Esophagus muscularis mucosa (tissue), 4 donors: ENCODE measurements around the gene BEST1. TPM values are rescaled to one million over a fixed set of nuclear protein-coding genes. Genes with fewer than 3 reads are reported as not detected.
A peak's percentile ranks its signal among the peaks of the same experiment; 100 is the strongest.

Source experiments
- DNase-seq: peaks from one replicate; pipeline ENCODE4 v3.0.0-alpha.2; 2017; ENCODE audit errors: extremely low spot score
- H3K27ac ChIP-seq, 4 donors: fragments of 200-600 bp; sonication (generic); replicated peaks in 1 of 4; 1 replicate in 3 of 4; 2 replicates in 1 of 4; pipeline ENCODE4 v1.5.1; 2016 to 2019; ENCODE audit warnings: mild to moderate bottlenecking in 1 of 4
- H3K27me3 ChIP-seq, 4 donors: fragments of 200-600 bp; sonication (generic); one replicate each; pipeline versions ENCODE4 v1.5.1 to v1.6.0; 2016 to 2019
- H3K36me3 ChIP-seq, 4 donors: fragments of 200-600 bp; sonication (generic); one replicate each; pipeline ENCODE4 v1.5.1; 2016 to 2019
- H3K4me1 ChIP-seq, 4 donors: fragments of 200-600 bp; sonication (generic); one replicate each; pipeline ENCODE4 v1.5.1; 2016 to 2019
- H3K4me3 ChIP-seq, 4 donors: fragments of 200-600 bp; sonication (generic); 1 replicate in 2 of 4; 2 replicates in 2 of 4; pipeline ENCODE4 v1.5.1; 2016 to 2019; ENCODE audit warnings: mild to moderate bottlenecking in 4 of 4, moderate library complexity in 1 of 4
- H3K9me3 ChIP-seq, 4 donors: fragments of 200-600 bp; sonication (generic); 1 replicate in 3 of 4; 2 replicates in 1 of 4; pipeline ENCODE4 v1.5.1; 2016 to 2019
- CTCF ChIP-seq, 3 experiments: fragments of 200-600 bp in 2 of 3; fragments of 450-650 bp in 1 of 3; sonication (generic) in 2 of 3; IDR thresholded peaks; one replicate each; pipeline ENCODE4 v1.5.1; 2017 to 2019; ENCODE audit warnings: antibody characterized with exemption in 3 of 3, mild to moderate bottlenecking in 2 of 3, moderate library complexity in 1 of 3
- EP300 ChIP-seq: sonication (generic); formaldehyde crosslinking; IDR thresholded peaks from one replicate; pipeline ENCODE4 v1.6.1; 2017; ENCODE audit warnings: antibody characterized with exemption
- POLR2A ChIP-seq: fragments of 450-650 bp; IDR thresholded peaks from one replicate; pipeline ENCODE4 v1.6.1; 2017; ENCODE audit warnings: antibody characterized with exemption, moderate library complexity, mild to moderate bottlenecking, low read depth
- POLR2AphosphoS5 ChIP-seq, 2 donors: sonication (generic); formaldehyde crosslinking; IDR thresholded peaks; one replicate each; pipeline ENCODE4 v1.6.1; 2017; ENCODE audit warnings: antibody characterized with exemption in 2 of 2
- WGBS: methylation state at CpG from one replicate; pipeline ENCODE4 v1.1.5; 2018; 5-methylcytosine and 5-hydroxymethylcytosine counted together
- intact Hi-C: fragments of 100-400 bp; cut with DNase I; formaldehyde crosslinking; loops from one replicate; pipeline ENCODE4 v1.15.1; 2023
- total RNA-seq, 4 donors: library from RNA; depleted of rRNA; stranded (reverse); fragments of >200 nt; gene quantifications; one replicate each; pipeline versions ENCODE4 v1.1.0 to v1.2.1, GENCODE V29; 2016

Gene BEST1
- total RNA-seq, 4 donors from 2014 or later: 2.2 to 5.0 (median 4.3) TPM

GRCh38 chr11:61946894-61947293, 3.3 kb upstream of the BEST1 start:
- no peaks in the 10 kb centered on the region for H3K9me3 ChIP-seq
- no peaks in the 10 kb centered on the region for H3K36me3 ChIP-seq
- peaks cover 0 to 6% (median 0%) of the 10 kb centered on the region in 4 donors for H3K27me3 ChIP-seq
- no peak overlapping the region for H3K4me3 ChIP-seq
- H3K4me1 ChIP-seq: peaks cover 13 to 34% (median 31%) of the 10 kb centered on the region in 4 donors
- DNase-seq: no peak
- WGBS: 93% methylated on average over 5 of the region's 5 CpGs
- no peak overlapping the region for H3K27ac ChIP-seq
- intact Hi-C loops: loop anchor here (1.0 to 5.0 kb wide), 2 partner anchors 48 to 145 kb away; no protein-coding TSS in a partner anchor
- TF ChIP-seq EP300 (no peak), CTCF (IDR thresholded peaks at IDR 0.05) (no peak), POLR2A (no peak), POLR2AphosphoS5 (IDR thresholded peaks at IDR 0.05) (no peak)

- Histone ChIP-seq H3K27ac (peak overlapping the region in 1 of 4 donors; percentile 38), H3K4me1 (peaks cover 13 to 34% (median 31%) of the 10 kb centered on the region in 4 donors), H3K9me3 (no peaks in the 10 kb centered on the region), H3K4me3 (no peak overlapping the region), H3K36me3 (no peaks in the 10 kb centered on the region), H3K27me3 (peaks cover 0 to 9% (median 0%) of the 10 kb centered on the region in 4 donors)
- TF ChIP-seq POLR2AphosphoS5 (IDR thresholded peaks at IDR 0.05) (peak in 1 of 2 donors; percentile 58), POLR2A (no peak), CTCF (IDR thresholded peaks at IDR 0.05) (peak; percentile 90 to 98 (median 95))
- 5% methylated on average over 8 of the region's 8 CpGs for WGBS
- peak; percentile 98 for DNase-seq
- intact Hi-C loops: loop anchor here (1.0 to 5.0 kb wide), 2 partner anchors 48 to 145 kb away; no protein-coding TSS in a partner anchor
Observed at GRCh38 chr11:61947486-61948210, 2.5 kb upstream of the BEST1 start.

DNA sequence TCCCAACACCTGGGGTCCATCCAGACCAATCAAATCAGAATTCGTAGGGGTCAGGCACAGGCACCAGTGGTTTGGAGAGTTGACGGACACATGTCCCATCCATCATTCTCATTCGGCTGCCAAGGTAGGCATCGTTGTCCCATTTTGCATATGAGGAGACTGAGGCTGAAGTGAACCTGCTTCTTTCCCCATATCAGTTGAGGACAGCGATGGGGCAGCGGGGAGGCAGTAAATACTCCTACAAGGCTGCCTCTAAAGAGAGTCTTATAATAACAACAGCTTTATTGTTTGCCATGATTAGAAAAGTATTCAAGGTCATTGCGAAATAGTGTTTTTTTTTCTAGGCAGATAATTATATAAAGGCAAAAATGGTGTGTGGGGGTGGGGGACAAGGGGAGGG, 1.6 kb upstream of the BEST1 start:
- Histone ChIP-seq H3K4me1 (peaks cover 13 to 34% (median 31%) of the 10 kb centered on the region in 4 donors), H3K36me3 (no peaks in the 10 kb centered on the region), H3K4me3 (no peak overlapping the region), H3K27me3 (peaks cover 0 to 13% (median 0%) of the 10 kb centered on the region in 4 donors), H3K27ac (no peak overlapping the region), H3K9me3 (no peaks in the 10 kb centered on the region)
- TF ChIP-seq POLR2AphosphoS5 (IDR thresholded peaks at IDR 0.05): no peak
- TF ChIP-seq CTCF (IDR thresholded peaks at IDR 0.05): no peak
- TF ChIP-seq POLR2A: no peak
- no peak for TF ChIP-seq EP300
- WGBS: 85% methylated on average over 7 of the region's 7 CpGs
- DNase-seq: no peak
- intact Hi-C loops: loop anchor here (5.0 kb wide), 1 partner anchor 146 kb away; no protein-coding TSS in a partner anchor

GRCh38 chr11:61949169-61950034, 749 bp upstream of the BEST1 start:
- DNase-seq: no peak
- no peak overlapping the region for H3K4me3 ChIP-seq
- H3K27me3 ChIP-seq: peaks cover 0 to 21% (median 0%) of the 10 kb centered on the region in 4 donors
- no peaks in the 10 kb centered on the region for H3K36me3 ChIP-seq
- intact Hi-C loops: loop anchor here (5.0 kb wide), 2 partner anchors 133 to 147 kb away; no protein-coding TSS in a partner anchor
- peaks cover 16 to 39% (median 32%) of the 10 kb centered on the region in 4 donors for H3K4me1 ChIP-seq
- WGBS: 41% methylated on average over 9 of the region's 9 CpGs
- no peaks in the 10 kb centered on the region for H3K9me3 ChIP-seq
- TF ChIP-seq POLR2AphosphoS5 (IDR thresholded peaks at IDR 0.05) (peak; percentile 41 to 74), POLR2A (no peak)
- H3K27ac ChIP-seq: peak overlapping the region; percentile 41 to 76 (median 64)
